Activated naive CD8-positive, alpha-beta T cell treated with anti-CD3 and anti-CD28 coated beads, Interleukin-2, amount 50 U/mL, for 16 hours (primary cell): Measurements from ENCODE around the gene SMC1B.
"Not testable (repeated sequence)": the region's sequence is repeated elsewhere in the genome, so short reads cannot be mapped to it uniquely, and the experiment has no call there.

Experiments used
- DNase-seq: peaks from one replicate; pipeline ENCODE4 v3.0.0-alpha.2; 2020; ENCODE audit warnings: low read depth, low spot score

Gene SMC1B

GRCh38 chr22:45352757-45353156, 60.6 kb downstream of the SMC1B start:
- not testable (repeated sequence) for DNase-seq

DNA sequence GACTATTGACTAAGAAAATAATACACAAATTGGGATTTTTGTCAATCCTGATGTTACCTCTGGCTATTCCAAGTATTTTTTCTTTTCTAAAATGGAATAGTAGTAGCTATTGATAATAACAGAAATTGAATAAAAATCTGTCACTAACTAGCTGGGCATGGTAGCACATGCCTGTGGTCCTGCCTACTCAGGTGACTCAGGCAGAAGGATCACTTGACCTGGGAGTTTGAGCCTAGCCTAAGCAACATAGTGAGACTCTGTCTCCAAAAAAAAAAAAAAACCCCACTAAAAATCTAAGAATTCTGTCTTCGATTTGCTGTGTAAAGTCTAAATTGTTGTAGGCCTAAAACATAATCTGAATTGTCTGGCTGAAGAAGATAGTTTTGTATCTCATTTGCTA, 61.4 kb downstream of the SMC1B start:
- no peak for DNase-seq

- DNase-seq: no peak
Observed at GRCh38 chr22:45349916-45350315, 63.5 kb downstream of the SMC1B start.

- DNase-seq: no peak
Observed at GRCh38 chr22:45344334-45344733, 69.1 kb downstream of the SMC1B start.

DNA sequence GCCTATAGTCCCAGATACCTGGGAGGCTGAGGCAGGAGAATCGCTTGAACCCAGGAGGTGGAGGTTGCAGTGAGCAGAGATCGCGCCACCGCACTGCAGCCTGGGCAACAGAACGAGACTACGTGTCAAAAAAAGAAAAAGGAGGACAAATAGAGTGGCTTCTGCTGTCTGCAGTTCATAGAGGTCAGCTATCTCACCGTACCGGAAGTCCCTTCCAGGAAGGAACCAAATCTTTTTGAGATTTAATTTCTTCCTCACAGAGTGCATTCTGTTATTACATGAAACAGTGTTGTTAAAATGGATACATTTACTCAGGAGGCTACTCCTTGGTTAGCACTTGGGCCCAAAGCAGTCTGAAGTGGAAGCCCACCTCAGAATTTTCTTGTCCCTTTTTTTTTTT, 70.3 kb downstream of the SMC1B start:
- no peak for DNase-seq

DNA sequence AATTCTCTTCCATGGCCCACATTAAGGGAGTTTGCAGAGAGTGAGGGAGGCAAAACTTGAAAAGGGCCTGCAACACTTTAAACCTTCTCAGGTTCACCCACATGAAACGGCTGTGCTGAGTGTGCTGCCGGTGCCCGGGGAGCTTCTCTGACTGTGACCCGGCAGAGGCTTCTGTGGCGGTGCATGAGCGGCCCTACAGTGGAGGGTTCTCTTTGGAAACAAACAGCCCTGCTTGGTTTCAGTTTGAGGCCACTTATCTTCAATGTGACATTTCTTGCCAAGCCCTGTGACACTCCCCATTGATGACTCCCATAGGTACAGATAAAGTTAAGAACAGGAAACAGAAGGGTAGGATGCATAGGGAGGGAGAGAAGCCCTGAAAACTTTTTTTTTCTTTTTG, 71.9 kb downstream of the SMC1B start:
- DNase-seq: peak; percentile 38

GRCh38 chr22:45340323-45340722, 73.1 kb downstream of the SMC1B start:
- no peak for DNase-seq

DNA sequence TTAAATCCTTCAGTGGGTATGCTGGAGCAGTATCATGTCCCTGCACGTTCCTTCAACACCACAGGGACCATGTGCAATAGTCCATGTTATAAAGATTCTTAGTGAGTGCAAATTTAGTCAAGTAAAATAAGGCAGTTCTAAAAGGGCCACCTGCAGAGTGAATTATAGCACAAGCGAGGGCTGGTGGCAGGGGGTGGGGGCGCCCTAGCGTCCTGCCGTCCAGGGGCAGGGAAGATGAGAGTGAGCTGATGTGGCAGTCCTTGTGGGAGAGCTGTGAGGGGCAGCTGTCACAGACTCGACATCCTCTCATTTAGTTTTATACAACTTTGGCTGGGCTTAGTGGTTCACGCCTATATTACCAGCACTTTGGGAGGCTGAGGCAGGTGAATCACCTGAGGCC, 74.6 kb downstream of the SMC1B start:
- DNase-seq: no peak

GRCh38 chr22:45337536-45337935, 75.9 kb downstream of the SMC1B start:
- no peak for DNase-seq

GRCh38 chr22:45336971-45337431, 76.4 kb downstream of the SMC1B start:
- no peak for DNase-seq

DNA sequence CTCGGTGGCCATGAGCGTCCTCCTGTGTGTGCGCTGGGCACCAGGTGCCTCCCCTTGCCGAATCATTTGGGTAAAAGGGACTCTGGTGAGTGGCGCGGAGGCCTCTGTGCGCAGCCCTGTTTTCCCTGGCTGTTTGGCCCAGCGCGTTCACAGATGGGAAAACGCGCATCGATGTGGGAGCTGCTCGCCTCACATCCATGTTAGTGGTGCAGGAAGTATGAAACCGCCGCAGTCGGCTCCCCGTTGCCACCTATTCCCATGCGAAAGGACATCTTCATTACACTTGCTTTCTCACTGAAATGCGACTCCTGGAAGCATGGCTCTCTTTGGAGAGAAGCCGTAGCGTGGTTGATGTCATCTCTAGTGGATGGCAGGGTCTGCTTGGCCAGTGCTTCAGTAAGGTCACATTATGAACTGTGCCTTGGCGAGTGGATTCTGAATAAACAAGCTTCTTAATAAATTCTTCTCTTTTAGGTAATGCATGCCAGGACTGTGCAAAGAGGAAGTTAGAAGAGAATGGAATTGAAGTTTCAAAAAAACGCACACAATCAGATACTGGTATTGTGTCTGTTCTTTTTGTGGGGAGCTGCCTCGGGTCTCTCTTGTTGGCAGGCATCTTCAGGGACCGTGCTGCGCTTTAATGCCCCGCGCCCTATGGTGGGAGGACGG, 77.4 kb downstream of the SMC1B start:
- no peak for DNase-seq

GRCh38 chr22:45335021-45335818, 78.2 kb downstream of the SMC1B start:
- DNase-seq: no peak

DNA sequence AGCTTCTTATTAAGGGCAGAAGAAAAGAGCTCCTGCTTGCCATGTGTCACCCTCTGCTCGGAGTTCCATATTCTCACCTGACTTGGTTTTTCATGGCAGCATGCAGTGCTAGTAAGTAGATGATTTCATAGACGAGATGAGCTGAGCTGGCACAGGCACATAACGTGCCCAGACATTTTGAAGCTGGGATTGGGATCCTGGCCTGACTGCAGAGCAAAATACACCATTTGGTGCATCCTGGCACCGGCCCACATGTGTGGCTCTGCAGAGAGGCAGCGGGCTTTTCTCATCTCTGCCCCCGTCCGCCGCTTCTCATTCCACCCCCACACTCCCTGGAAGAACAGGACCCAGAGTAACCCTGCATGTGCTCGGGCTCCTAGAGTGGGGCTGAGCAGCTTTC, 78.9 kb downstream of the SMC1B start:
- DNase-seq: no peak

DNA sequence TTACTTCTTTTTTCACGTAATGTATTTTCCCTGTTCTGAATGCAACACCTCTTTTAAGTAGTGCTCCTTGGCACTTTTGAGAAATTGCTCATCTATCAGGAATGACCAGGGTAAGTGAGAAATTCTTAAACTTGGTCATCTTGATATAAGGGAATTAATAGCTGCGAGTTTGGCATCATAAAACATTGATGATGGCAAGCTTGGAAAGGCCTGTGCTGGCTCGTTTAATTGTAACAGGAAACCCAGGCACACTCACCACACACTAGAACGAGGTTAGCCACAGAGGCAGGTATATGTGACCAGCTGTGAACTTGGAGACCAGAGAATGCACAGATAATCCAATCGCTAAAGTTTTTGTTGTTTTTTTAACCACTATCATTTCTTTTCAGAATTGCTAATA, 79.3 kb downstream of the SMC1B start:
- no peak for DNase-seq

DNA sequence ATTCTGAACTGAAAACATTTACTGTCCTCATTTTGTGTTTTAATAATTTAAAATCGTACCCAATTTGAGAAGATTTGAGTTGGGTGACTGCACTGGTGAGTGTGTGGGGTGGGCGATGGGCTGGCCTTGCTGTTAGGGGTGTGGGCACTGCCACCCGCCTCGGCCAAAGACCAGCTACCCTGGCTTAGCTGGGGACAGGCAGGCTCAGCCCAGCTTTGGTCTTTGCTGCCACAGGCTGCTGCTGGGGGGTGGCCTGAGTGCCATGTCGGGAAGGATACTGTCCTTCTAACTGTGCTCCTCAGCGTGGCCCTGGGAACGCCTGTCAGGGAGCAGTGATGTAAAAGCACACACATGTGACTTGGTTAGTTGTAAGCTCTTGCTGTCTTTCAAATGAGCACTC, 81.4 kb downstream of the SMC1B start:
- DNase-seq: no peak

- no peak for DNase-seq
Observed at GRCh38 chr22:45331486-45331885, 81.9 kb downstream of the SMC1B start.

DNA sequence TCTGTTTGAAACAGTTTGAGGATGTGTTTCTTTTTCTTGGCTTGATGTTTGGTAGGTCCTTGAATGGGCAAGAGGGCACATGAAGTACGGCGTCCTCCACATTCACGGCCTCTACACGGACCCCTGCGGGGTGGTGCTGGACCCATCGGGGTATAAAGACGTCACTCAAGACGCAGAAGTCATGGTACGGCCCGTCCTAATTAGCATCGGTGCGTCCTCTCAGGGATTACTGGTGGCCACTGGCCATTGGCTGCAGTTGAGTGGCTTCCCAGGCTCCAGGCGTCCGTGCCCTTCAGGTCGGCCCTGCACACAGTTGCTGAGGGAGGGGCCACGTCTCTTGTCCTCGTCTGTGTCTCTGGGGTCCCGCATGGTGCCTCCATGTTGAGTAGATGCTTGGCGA, 82.9 kb downstream of the SMC1B start:
- DNase-seq: no peak

GRCh38 chr22:45329530-45329936, 83.9 kb downstream of the SMC1B start:
- DNase-seq: no peak

- no peak for DNase-seq
Observed at GRCh38 chr22:45328822-45329529, 84.4 kb downstream of the SMC1B start.

DNA sequence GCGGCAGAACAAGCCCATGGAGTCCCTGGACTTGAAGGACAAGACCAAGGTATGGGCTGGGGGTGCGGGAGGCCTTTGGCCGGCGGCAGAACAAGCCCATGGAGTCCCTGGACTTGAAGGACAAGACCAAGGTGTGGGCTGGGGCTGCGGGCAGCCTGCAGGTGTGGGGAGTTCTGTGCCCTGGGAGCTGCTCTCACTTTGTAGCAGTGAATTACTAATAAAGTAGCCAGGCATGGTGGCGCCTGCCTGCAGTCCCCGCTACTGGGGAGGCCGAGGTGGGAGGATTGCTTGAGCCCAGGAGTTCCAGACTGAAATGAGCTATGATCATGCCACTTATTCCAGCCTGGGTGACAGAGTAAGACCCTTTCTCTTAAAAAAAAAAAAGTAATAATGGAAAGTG, 85.1 kb downstream of the SMC1B start:
- DNase-seq: not testable (repeated sequence)

DNA sequence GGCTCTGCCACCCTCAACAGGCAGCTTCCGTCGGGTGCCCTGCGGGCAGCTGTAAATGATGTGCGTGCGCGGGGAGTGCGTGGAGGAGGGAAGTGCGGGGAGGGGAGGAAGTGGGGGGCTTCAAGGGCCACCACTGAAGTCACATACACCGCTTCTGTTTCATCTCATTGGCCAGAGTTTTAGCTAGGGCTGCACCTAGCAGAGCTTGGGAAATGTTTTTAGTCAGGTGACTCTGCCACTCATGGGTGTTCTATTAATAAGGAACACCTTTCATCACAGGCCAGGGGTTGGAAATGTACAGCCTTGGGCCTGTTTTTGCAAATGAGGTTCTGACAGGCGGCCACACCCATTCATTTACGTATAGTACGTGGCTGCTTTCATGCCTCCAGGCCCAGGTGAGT, 89.1 kb downstream of the SMC1B start:
- DNase-seq: no peak

DNA sequence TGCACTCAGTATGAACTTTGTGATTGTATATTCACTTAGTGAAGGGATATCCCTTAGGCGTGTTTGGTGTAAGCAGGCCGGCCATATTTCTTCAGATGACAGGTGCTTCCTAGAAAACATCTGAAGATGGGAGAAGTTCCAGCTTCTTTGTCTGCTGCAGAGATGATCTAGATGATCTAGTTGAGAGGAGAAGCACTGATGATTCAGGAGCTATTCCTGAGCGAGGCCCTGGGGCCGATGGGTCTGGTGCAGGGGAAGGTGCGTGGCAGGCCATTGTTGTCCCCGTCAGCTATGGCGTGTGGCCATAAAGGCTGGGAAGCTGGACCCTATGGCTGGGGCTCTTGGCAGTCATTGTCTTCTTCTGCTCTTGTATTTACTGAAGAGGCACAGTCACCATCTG, 89.7 kb downstream of the SMC1B start:
- DNase-seq: no peak
